ENCODE results near the gene XPO4. TPM values are rescaled to one million over a fixed set of nuclear protein-coding genes. Genes with fewer than 3 reads are reported as not detected.

XPO4 gene
- total and polyA plus RNA-seq, 2 donors (not counting 3 experiments of a cell fraction or from before 2014, with no cell fraction given), result 6.0 to 22.5 TPM

GRCh38 chr13:20870829-20871228 lies 31.7 kb downstream of the XPO4 start:
- dilution Hi-C loops (cut with MboI; ENCODE audit: extremely low pct_ligation_motif_present, low sequenced_read_pairs), result no loop called here
- H3K27me3 ChIP-seq (ENCODE audit: control insufficient read depth in 2 of 2, insufficient read depth in 2 of 2, low read length in 2 of 2), result no peaks in the 10 kb centered on the region
- no peak overlapping the region for H3K4me2 ChIP-seq (ENCODE audit: insufficient read depth, low read length)
- no TSS peak for BruUV-seq (replicated peaks)
- no peak overlapping the region for H2AFZ ChIP-seq (ENCODE audit: low read depth, low read length)
- H3K27ac ChIP-seq (ENCODE audit: insufficient read depth, low read depth, low read length), result no peak overlapping the region
- no peaks in the 10 kb centered on the region for H3K9me1 ChIP-seq (replicated peaks; ENCODE audit: control insufficient read depth, extremely low read depth, insufficient read depth, low read length)
- H3K4me1 ChIP-seq (ENCODE audit: control insufficient read depth, extremely low read depth, insufficient read depth, low read length), result peaks cover 16% of the 10 kb centered on the region
- DNase-seq (ENCODE audit: low read depth, low spot score), result no peak
- intact Hi-C loops (cut with micrococcal nuclease), result no loop called here
- ChIA-PET POLR2A (no interaction called here), CTCF (interaction anchor here (1.2 to 3.3 kb wide), 9 partner anchors 11 to 378 kb away, joined by 3 to 20 read pairs (median 10); no protein-coding TSS in a partner anchor)
- no peak overlapping the region for H3K9ac ChIP-seq (replicated peaks; ENCODE audit: extremely low read depth, insufficient read depth, low read length)
- FAIRE-seq, result no peak
- no peak overlapping the region for H3K4me3 ChIP-seq (replicated peaks in 1 of 3; ENCODE audit: insufficient read depth in 1 of 3, low read depth in 1 of 3, low read length in 3 of 3)
- H3K79me2 ChIP-seq (ENCODE audit: control insufficient read depth, insufficient read depth, low read length), result peaks cover 83% of the 10 kb centered on the region
- no peaks in the 10 kb centered on the region for H3K9me3 ChIP-seq (replicated peaks; ENCODE audit: control insufficient read depth, insufficient read depth, low read length)
- no peaks in the 10 kb centered on the region for H3K36me3 ChIP-seq (ENCODE audit: control insufficient read depth in 2 of 2, extremely low read depth in 1 of 2, insufficient read depth in 2 of 2, low read length in 2 of 2)
- TF ChIP-seq POLR2A (IDR thresholded peaks at IDR 0.05; ENCODE audit: low read depth, low read length), result no peak
- no peak for TF ChIP-seq GATA2 (IDR thresholded peaks at IDR 0.05; ENCODE audit: insufficient read depth, insufficient read length, low read depth, low read length)
- TF ChIP-seq FOS (IDR thresholded peaks at IDR 0.05; ENCODE audit: borderline replicate concordance, insufficient read depth, low read length), result no peak
- no peak for TF ChIP-seq POLR2AphosphoS5 (IDR thresholded peaks at IDR 0.05; ENCODE audit: insufficient read depth, low read depth, low read length)
- no peak for TF ChIP-seq CTCF (IDR thresholded peaks at IDR 0.05; ENCODE audit: extremely low read depth in 1 of 2, insufficient read depth in 1 of 2, low read depth in 1 of 2, low read length in 2 of 2)
- no peak for TF ChIP-seq JUN (IDR thresholded peaks at IDR 0.05; ENCODE audit: borderline replicate concordance, insufficient read depth, insufficient read length, low read depth)
- no peak for TF ChIP-seq MAX (IDR thresholded peaks at IDR 0.05; ENCODE audit: insufficient read depth, insufficient read length)
- no peak for TF ChIP-seq EZH2 (IDR thresholded peaks at IDR 0.05; ENCODE audit: borderline replicate concordance, low read depth, low read length, severe bottlenecking)
- no peak for TF ChIP-seq MYC (IDR thresholded peaks at IDR 0.05; ENCODE audit: low read depth, low read length)
- H4K20me1 ChIP-seq (replicated peaks; ENCODE audit: control insufficient read depth, extremely low read depth, insufficient read depth, low read length), result no peaks in the 10 kb centered on the region

Measured in endothelial cell of umbilical vein (primary cell).